GM12801 (cell line): ENCODE measurements around the gene TDRD9.

ENCODE experiments used
- TF ChIP-seq, protein P1 (sequence below): IDR thresholded peaks from one replicate; pipeline ENCODE4 v1.5.1; 2011; ENCODE audit warnings: control low read depth; ENCODE audit not compliant: insufficient read length; ENCODE audit errors: extremely low read depth

Gene TDRD9

DNA sequence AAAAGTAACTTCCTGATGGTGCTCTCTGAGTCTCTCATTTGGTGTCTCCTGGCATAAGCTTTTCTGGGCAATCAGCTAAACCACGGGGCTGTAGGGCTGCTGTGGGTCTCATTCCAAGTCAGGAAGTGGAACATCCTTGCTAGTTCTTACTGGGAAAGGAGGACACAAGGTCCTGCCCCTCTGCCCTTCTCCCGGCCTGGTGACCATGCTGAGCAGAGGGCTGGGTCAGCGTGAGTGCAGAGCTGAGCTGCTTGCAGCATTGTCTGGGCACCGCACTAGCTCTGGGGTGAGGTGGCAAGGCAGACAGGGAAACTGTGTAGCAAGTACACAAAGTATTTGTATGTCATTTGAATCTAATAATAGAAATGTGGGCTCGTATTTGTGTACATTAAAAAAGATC, 112.3 kb downstream of the TDRD9 start:
- TF ChIP-seq, protein P1, sequence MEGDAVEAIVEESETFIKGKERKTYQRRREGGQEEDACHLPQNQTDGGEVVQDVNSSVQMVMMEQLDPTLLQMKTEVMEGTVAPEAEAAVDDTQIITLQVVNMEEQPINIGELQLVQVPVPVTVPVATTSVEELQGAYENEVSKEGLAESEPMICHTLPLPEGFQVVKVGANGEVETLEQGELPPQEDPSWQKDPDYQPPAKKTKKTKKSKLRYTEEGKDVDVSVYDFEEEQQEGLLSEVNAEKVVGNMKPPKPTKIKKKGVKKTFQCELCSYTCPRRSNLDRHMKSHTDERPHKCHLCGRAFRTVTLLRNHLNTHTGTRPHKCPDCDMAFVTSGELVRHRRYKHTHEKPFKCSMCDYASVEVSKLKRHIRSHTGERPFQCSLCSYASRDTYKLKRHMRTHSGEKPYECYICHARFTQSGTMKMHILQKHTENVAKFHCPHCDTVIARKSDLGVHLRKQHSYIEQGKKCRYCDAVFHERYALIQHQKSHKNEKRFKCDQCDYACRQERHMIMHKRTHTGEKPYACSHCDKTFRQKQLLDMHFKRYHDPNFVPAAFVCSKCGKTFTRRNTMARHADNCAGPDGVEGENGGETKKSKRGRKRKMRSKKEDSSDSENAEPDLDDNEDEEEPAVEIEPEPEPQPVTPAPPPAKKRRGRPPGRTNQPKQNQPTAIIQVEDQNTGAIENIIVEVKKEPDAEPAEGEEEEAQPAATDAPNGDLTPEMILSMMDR: no peak

DNA sequence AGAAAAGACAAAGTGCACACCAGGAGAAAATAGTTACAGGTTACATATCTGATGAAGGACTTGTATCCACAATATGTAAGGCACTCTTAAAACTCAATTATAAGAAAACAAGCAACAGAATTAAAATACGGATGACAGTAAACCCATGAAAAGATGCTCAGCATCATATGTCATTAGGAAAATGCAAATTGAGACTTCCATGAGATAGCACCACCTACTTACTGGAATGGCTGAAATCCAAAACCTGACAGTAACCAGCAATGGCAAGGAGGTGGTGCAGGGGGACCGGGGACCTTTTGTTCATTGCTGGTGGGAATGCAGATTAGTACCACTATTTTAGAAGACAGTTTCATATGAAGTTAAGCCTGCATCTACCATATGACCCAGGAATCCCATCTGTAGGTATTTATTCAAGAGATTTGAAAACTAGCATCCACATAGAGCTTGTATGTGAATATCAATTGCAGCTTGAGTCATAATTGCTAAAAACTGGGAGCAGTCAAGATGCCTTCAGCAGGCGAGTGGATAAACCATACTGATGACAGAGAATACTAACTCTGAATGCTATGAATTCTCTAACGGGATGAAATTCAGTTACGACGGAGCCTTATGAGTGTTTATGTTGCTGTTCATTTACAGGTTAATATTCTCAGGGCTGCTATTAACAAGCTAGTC, 113.3 kb downstream of the TDRD9 start:
- TF ChIP-seq, protein P1: no peak

DNA sequence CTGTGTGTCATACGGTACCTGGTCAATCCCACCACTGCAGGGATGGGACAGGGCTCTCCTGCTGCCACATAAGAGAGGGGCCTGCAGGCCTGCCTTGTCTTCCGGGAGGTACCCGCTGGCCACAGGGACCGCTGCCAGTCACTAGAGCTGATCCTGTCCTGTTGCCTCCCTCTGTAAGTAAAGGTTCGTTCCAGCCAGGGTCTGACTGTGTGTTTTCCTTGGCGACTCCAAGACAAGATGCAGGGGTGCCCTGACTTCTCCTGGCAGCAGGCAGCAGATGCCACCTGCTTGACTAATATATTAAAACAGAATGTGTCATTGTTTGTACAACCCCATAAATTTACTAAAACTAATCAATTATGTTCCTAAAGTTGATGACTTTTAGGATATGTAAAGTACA, 115.8 kb downstream of the TDRD9 start:
- TF ChIP-seq, protein P1: no peak

DNA sequence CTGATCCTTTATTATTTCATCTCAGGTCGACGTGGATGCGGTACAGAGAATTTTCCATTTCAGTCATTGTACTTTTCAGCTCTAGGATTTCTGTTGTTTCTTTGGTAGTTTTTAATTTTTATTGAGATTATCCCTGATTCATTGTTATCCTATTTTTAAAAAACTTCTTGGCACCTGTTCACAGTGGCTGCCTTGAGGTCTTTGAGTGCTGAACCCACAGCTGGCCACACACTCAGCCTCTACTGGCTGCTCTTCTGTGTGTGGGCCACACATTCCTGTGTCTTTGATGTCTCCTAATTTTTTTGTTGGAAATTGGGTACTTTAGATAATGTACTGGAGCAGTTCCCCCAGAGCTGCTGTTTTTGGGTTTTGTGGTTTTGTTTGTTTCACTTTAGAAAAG, 119.5 kb downstream of the TDRD9 start:
- TF ChIP-seq, protein P1: no peak

DNA sequence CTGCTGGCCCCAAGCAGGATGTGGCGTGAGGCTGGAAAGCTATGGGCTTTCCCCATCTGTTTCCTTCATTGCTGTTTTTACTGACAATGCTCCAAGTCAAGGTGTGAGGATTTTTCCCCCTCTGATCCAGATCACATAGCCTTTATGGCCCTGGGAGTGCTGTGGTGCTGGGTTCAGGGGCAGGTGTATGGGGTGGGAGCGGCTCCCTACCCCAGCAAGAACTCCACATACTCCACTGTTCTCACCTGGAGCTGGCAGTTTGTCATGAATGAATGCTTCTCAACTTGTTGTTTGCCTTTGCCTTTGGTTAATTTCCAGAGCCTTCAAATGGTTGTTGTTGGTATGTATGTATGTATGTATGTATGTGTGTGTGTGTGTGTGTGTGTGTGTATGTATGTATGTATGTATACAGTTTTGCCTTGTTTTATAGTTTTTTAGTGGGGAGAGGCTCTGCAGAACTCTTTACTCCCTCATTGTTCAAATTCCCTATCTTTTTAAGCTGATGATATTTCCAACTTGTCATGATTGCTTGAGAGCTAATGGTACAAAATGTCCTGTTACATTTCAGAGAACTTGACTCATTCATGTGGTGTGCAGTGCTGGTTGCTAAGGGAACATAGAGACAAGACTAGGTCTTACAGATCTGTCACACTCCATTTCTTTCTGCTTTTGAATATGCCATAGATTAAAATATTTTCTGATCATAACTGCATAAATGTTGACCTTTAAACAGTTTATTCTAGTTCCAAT, 120.7 kb downstream of the TDRD9 start:
- TF ChIP-seq, protein P1: no peak

DNA sequence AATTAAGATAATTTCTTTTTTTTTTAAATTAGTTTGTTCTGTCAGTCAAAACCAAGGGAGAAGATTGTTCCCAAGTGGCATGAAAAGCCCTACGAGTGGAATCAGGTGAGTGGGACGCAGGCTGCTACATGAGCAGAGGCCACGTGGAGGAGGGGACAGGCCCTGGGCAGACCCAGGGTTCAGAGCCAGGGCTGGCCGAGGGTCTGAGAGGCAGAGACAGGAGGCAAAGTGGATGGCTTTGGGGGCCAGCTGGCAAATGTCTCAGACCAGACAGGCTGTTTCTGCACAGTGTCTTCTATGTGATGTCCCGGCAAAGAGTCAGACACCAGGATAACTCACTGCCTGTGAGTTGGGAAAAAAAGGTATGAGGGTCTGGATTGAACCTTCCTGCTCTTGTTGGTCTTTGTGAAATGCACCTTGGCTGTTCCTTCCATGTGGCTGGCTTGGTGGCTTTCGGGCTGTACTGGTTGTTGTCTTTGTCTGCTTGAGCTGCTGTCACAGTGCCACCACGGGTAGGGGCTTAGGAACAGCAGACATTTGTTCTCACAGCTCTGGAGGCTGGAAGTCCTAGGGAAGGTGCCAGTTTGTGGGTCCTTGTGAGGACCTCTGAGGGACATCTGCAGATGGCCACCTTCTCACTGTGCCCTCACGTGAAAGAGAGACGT, 121.5 kb downstream of the TDRD9 start:
- TF ChIP-seq, protein P1: no peak

DNA sequence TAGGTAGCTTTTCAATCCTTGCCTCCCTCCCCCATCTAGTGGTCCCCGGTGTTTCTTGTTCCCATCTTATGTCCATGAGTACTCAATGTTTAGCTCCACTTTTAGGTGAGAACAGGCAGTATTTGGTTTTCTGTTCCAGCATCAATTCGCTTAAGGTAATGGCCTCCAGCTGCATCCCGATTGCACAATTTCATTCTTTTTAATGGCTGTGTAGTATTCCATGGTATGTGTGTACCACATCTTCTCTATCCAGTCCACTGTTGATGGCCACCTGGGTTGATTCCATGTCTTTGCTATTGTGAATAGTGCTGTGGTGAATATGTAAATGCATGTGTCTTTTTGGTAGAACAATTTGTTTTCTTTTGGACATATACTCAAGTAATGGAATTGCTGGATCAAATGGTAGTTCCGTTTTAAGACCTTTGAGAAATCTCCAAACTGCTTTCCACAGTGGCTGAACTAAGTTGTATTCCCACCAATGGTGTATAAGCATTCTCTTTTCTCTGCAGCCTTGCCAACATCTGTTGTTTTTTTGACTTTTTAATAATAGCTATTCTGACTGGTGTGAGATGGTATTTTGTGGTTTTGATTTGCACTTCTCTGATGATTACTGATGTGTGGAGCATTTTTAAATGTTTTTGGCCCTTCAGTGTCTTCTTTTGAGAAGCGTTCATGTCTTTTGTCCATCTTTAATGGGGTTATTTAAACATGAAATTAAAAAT, 123.0 kb downstream of the TDRD9 start:
- TF ChIP-seq, protein P1: no peak
